Measurements from ENCODE around the gene CDHR3. TPM values are rescaled to one million over a fixed set of nuclear protein-coding genes. Genes with fewer than 3 reads are reported as not detected.

The CDHR3 gene
- total and polyA plus RNA-seq, 4 donors: 1.0 to 10.5 (median 1.8) TPM

DNA sequence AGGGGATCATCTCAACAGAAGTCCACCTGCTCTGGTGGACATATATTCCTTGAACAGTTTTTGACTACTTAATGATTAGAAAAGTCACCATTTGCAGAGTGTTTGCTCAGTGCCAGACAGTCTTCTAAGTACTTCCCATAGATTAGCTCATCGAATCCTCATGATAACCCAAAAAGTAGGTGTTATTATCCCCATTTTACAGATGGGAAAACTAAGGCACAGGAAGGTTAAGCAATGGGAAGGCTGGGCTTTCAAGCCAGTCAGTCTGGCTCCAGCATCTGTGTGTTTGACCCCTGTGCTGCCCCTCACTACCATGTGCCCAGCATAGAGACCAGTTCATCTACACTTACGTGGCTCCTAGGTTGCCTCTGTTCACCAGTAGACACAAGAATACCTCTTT lies 15.9 kb downstream of the CDHR3 start (continued):
- TF ChIP-seq RAD21 (IDR thresholded peaks at IDR 0.05) (no peak), EGR1 (IDR thresholded peaks at IDR 0.05; ENCODE audit: low read depth in 2 of 2) (no peak), ZBTB33 (IDR thresholded peaks at IDR 0.05) (no peak)

- no peak for DNase-seq (ENCODE audit: low spot score)
Measured at GRCh38 chr7:105979405-105979804, 16.3 kb downstream of the CDHR3 start.

DNA sequence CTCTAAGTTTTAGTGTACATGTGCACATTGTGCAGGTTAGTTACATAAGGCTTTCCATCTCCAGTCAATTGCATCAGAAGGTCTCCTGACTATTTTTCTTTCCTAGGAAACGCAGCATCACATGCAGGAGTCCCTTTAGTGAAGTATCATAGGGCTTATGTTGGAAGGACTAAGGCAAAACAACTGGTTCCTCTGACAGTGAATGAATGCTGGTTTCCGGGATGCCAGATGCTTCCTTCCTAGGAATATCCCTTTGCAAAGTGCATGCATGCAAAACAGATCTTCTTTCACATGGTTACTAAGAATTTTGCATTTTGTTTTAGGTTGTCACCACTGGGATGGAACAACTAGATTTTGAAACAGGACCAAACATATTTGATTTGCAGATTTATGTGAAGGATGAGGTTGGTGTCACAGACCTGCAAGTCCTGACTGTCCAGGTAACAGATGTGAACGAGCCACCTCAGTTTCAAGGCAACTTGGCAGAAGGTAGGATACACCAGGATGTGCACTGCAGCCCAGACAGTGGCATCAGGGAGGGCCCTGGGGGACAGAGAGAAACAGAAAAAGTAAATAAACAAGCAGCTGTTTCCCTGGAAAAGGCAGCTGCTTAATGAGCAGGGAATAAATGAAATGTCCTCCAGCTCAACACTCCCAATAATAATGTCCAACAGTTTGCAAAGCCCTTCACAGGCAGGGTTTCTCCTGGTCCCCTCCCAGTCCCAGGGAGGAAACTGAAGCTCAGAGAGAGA lies 17.8 kb downstream of the CDHR3 start:
- no peaks in the 10 kb centered on the region for H3K27me3 ChIP-seq (ENCODE audit: control insufficient read depth in 4 of 4, insufficient read depth in 4 of 4, low read length in 3 of 4)
- TF ChIP-seq REST (IDR thresholded peaks at IDR 0.05) (no peak), ZBTB33 (IDR thresholded peaks at IDR 0.05) (no peak), GABPA (IDR thresholded peaks at IDR 0.05 in 1 of 2, conservative IDR thresholded peaks at IDR 0.05 in 1 of 2) (no peak), NR2F2 (IDR thresholded peaks at IDR 0.05) (no peak)
- H3K36me3 ChIP-seq (ENCODE audit: control insufficient read depth in 4 of 4, insufficient read depth in 3 of 4, low read depth in 1 of 4, low read length in 3 of 4): no peaks in the 10 kb centered on the region
- H3K9ac ChIP-seq (ENCODE audit: low read depth in 1 of 2, low read length in 2 of 2): no peak overlapping the region
- DNase-seq (ENCODE audit: low spot score): no peak
- no peaks in the 10 kb centered on the region for H3K4me1 ChIP-seq (ENCODE audit: control insufficient read depth in 4 of 4, insufficient read depth in 4 of 4, low read length in 3 of 4)
- WGBS: 84% methylated on average over 3 of the region's 3 CpGs
- H3K9me3 ChIP-seq (ENCODE audit: control insufficient read depth in 4 of 4, low read length in 3 of 4): no peaks in the 10 kb centered on the region
- H3K27ac ChIP-seq (ENCODE audit: low read depth in 1 of 2, low read length in 2 of 2): no peak overlapping the region
- no peak overlapping the region for H3K4me3 ChIP-seq (ENCODE audit: low read depth in 1 of 3, low read length in 3 of 3)

More at GRCh38 chr7:105979405-105979804, 16.3 kb downstream of the CDHR3 start:
- no peak overlapping the region for H3K9ac ChIP-seq (ENCODE audit: low read depth in 1 of 2, low read length in 2 of 2)
- H3K27ac ChIP-seq (ENCODE audit: low read depth in 1 of 2, low read length in 2 of 2): no peak overlapping the region
- H3K4me1 ChIP-seq (ENCODE audit: control insufficient read depth in 4 of 4, insufficient read depth in 4 of 4, low read length in 3 of 4): no peaks in the 10 kb centered on the region
- WGBS: 98% methylated on average over 2 of the region's 2 CpGs
- no peak overlapping the region for H3K4me3 ChIP-seq (ENCODE audit: low read depth in 1 of 3, low read length in 3 of 3)
- H3K27me3 ChIP-seq (ENCODE audit: control insufficient read depth in 4 of 4, insufficient read depth in 4 of 4, low read length in 3 of 4): no peaks in the 10 kb centered on the region
- no peaks in the 10 kb centered on the region for H3K36me3 ChIP-seq (ENCODE audit: control insufficient read depth in 4 of 4, insufficient read depth in 3 of 4, low read depth in 1 of 4, low read length in 3 of 4)
- no peak for TF ChIP-seq HNF4G (IDR thresholded peaks at IDR 0.05)
- TF ChIP-seq FOXA1 (IDR thresholded peaks at IDR 0.05): no peak
- no peak for TF ChIP-seq RXRA (IDR thresholded peaks at IDR 0.05)
- no peak for TF ChIP-seq HNF4A (conservative IDR thresholded peaks at IDR 0.05)
- TF ChIP-seq FOXA2 (IDR thresholded peaks at IDR 0.05): no peak
- no peak for TF ChIP-seq REST (IDR thresholded peaks at IDR 0.05)
- TF ChIP-seq GABPA (IDR thresholded peaks at IDR 0.05 in 1 of 2, conservative IDR thresholded peaks at IDR 0.05 in 1 of 2): no peak
- no peak for TF ChIP-seq EGR1 (IDR thresholded peaks at IDR 0.05; ENCODE audit: low read depth in 2 of 2)
- no peaks in the 10 kb centered on the region for H3K9me3 ChIP-seq (ENCODE audit: control insufficient read depth in 4 of 4, low read length in 3 of 4)

All from liver (tissue), 9 donors.